NCI-H446 treated with DMSO at 0.1 percent for 48 hours (cell line): ENCODE data around the gene RYR2.

Experiments used
- DNase-seq: peaks from one replicate; lab custom pipeline; 2025; lab: John Stamatoyannopoulos, UW

The RYR2 gene

DNA sequence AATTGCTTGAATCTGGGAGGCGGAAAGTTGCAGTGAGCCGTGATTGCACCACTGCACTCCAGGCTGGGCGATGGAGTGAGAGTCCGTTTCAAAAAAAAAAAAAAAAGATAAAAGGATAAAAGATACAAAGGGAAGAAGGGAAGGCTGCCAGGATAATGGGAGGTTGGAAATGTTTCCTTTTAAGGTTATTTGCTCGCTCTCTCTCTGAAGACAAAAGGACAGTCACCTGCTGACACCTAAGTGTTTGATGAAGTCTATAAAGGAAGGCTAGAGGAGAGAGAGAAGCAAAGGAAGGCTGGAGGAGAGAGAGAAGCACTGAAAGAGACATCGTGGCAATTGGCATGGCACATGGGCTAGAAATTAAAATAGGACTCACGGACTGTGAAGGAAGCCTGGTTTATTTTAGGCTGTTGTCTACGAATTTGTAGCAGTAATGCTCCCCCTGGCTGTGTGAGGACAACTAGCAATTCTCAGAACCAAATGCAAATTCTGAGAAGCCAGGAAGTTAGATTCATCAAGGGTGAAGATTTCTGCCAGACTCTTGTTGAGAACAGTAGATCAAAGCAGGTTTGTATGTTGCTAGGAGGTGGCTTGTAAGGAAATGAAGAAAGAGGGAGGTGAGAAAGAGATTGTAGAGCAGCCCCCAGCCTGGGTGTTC is 694.5 kb downstream of the RYR2 start:
- no peak for DNase-seq

DNA sequence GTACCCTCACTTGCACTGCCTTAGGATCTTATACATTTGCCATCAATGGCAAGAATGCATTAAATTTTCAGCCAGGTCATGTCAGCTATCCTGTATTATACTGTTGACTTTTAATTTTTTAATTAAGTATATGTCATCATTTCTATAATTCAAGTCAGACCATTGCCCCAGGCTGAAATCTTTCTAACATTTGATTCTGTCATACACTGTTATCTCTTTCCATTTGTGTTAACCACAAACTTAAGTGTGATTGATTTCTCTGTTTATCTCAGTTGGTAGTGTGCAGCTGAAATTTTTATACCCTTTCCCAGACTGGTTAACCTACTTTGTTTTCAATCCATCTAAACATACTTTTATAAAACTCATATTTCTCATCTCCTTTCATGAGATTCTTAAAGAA is 695.5 kb downstream of the RYR2 start:
- no peak for DNase-seq

DNA sequence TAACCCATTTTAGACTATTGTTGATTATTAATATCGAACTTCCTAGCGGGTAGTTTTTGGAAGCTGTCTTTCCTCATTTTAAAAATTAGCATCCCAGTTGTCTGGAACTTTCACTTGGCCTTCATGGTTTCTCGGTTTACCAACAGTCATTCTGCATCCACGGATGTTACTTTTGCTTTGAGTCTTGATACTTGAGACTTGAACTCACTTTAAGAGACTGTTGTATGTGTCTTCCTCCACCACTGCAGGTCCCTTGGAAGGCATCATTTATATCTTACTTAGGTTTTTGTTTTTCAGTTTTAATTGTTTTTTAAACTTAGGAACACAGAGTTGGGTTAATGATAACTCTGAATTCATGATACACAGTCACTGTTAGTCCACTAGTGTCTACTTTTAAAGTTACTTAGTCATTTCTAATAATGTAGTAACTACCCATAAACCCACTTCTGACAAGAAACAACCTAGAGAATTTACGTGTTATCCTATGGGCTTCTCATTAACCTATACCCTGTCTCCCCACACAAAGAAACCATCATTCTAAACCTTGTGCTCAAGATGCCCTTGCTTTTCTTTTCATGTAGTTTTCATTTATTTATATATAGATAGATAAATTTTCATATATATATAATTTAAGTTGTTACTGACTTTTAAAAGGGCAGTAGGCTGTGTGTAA is 696.1 kb downstream of the RYR2 start:
- DNase-seq, result no peak

DNA sequence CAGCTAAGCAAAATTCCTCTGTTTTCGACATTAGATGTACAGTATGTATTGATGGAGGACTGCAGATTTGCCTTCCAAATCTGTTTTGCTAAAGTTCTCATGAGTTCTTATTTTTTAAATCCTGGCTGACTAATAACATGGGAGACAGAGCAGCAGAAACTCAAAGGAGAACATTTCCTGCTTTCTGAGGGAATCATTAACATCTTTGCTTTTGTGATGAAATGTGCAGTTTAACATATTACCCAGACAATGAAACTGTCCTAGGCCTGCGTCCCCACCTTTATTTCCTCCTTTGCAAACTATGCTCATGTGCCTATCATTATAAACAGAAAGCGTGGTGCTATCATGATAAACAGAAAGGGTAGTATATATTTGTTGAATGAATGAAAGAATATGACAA is 698.9 kb downstream of the RYR2 start:
- no peak for DNase-seq

DNA sequence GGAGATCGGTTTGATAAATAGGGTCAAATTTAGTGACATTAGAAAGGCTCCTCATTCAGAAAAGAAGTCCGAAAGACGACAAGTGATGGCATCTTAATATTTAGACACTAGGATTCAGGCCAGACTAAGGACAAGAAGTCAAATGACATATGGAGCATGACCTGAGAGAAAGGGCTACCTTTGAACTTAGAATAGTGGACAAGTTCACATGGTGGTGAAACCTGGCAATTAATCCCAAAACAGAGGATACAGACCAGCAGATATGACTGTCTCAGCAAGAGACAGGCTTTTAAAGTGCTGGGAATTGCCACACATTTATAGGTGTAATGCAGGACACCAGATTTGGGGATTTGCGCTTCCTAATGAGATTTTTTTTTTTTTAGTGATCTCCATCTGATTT is 703.6 kb downstream of the RYR2 start:
- no peak for DNase-seq

DNA sequence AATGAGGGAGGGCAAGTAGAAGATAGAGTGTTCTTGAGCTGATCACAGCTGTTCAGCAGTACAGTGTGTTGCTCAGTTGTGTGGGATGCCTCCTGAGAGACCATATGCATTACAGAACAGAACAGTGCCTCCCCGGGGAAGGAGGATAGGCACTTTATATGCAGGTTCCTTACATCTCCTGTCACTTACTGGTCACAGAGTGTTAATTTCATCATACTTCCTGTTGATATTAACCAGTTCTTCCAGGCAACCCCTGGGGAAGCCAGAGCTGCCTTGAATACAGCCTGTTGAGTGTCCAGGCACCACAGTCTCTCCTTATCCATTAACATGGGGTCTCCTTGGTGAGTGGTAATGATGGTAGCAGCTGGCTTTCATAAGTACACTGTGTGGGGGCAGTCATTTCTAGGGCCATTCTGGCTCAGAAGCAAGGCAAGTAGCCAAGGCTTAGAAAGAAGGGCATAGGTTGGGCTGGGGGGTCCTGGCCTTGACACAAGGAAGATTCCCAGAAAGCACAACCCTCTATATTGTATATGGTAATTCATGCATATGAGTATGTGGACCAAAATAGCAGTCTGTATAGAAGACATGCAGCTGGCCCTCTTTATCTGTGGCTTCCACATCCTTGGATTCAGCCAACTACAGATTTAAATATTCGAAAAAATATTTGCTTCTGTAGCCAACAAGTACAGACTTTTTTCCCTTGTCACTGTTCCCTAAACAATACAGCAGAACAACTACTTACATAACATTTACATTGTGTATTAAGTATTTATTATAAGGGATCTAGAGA is 706.4 kb downstream of the RYR2 start:
- DNase-seq, result no peak

DNA sequence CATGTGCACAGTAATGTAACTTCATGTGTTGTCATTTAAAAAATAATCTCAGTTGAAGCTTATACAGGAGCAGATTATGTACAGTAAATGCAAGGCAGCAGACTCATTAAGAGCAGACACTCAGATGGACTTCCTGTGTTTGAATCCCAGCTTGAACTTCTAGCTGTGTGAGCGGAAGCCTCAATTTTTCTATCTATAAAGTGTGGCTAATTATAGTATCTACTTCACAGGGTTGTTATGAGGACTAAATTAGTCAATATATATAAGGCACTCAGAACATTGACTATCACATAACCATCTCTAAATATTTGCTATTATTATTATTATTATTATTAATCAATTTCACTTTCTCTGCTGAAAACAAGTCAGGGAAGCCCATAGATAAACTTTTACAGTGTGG is 707.1 kb downstream of the RYR2 start:
- DNase-seq, result no peak

DNA sequence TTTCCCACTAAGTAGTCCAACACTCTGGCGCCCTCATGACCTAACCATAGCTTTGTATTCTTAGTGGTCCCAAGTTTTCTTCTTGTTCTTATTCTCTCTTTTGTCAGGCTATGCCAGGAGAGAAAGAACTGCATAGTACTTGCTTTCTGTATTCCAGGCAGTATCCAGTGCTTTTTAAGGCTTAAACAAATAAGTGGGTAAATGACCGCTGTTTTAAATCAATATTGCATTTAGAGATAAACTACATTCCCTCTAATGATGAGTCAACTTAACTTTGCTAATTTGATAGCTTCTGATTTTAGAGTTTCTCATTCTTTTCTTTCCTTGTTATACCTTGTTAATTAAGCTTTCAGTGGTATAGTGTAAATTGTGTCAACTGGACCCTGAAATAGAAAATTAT is 709.1 kb downstream of the RYR2 start:
- no peak for DNase-seq

DNA sequence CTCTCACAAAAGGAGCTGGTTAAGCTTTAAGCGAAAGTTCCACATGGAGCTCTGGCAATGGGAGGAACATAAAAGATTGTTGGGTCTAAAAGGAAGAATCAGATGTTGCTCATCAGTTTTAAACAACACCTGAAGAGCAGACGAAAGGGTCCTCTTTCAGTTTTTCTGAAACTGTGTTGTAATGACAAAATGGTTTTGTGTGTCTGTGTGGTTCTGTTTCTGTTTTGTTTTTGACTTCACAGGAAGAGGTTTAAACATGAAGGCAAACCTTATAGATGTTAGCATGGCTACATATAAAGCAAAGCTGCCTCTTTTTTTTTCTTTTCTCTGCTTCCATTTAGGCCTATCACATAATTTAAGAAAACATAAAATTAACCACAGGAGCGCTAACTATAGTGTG is 712.6 kb downstream of the RYR2 start:
- no peak for DNase-seq

DNA sequence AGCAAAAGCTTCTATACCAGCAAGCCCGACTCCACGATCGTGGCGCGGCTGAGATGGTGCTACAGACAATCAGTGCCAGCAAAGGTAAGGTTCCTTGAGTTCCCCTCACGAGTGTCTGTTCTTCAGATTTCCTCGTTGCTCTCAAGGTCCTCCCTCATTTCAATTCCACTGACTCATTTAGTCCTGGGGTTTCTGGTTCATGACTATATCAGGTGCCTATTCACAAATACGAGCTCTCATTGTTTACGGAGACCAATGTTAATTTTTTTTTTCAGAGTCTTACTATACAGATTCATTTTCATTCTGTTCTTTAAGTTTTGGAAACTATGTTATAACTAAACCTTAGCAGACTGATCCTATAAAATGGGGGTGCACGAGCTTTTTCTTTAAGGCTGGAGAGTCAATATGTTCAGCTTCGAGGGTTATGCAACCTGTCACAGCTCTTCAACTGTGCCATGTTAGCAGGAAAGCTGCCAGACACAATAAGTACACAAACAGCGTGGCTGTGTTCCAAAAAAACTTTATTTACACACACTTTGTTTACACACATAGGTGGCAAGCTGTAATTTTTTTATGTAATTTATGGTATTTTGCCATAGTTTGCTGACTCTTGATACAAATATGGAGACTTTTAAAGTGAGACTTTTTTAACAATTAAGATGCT is 714.5 kb downstream of the RYR2 start:
- no peak for DNase-seq

DNA sequence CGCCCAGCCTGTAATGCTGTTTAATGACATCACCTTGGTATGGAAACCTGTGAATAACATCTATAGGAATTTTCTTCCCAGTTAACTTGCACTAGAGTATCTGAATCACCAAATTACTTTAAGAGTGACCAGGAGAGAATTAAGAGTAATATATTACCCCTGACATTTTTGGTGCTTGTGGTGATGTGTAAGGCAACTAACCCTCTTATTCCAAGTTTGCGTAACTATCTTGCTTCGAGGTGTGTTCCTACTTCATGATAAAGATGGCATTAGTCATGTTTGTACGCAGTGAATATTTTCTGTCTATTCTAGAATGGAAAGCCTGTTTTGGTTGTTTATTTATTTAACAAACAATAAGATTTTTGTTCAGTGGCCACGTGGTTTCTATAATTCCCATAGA is 717.4 kb downstream of the RYR2 start:
- DNase-seq, result no peak

DNA sequence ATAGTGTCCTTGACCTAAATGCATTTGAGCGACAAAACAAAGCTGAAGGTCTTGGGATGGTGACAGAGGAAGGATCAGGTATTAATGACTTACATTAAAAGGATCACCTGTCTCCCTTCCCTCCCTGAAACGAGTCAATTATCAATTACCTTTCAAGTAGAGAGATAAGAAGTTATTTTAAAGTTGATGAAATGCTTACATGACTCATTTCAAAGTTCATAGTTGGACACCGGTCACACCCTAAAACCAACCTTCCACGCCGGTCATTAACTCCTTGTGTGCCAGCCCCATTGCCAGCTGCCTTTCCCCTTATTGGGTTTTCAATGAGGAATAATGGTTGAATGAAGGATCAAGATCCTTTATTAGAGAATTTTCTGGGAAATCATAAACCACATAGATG is 719.0 kb downstream of the RYR2 start:
- no peak for DNase-seq

DNA sequence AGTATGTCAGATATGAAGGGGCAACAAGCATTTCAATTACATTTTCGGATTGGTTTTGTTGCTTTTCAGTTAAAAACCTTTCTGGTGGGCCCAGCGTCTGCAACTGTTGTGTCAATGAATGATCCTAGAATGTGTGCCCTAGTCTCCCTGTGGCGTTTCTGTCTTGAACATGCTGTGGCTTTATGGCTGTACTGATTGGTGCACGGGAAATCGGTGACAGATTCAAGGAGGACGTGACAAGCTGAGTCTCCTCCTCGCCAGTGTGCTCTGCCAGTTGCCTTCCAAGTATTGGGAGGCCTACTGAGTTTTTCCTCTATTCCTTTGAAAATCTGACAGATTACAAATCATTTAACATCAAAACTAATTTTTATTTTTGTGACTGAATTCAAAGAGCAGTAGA is 721.2 kb downstream of the RYR2 start:
- no peak for DNase-seq

DNA sequence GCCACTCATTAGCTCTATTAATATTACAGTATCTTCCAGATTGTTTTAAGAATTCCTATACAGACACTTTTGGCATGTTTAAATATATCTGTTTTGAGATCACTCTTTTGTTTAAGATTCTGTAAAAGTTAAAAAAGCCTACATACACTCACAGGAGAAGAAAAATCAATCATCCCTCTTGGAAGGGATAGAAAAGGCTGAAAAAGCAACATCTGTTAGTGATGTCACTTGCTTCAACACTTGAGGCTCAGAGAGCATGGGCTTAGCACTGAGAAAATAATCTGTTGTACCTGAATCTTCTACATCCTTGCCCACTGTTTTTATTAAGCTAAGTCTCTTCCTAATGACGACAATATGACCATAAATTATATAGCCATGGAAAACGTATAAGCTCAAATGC is 721.8 kb downstream of the RYR2 start:
- no peak for DNase-seq

DNA sequence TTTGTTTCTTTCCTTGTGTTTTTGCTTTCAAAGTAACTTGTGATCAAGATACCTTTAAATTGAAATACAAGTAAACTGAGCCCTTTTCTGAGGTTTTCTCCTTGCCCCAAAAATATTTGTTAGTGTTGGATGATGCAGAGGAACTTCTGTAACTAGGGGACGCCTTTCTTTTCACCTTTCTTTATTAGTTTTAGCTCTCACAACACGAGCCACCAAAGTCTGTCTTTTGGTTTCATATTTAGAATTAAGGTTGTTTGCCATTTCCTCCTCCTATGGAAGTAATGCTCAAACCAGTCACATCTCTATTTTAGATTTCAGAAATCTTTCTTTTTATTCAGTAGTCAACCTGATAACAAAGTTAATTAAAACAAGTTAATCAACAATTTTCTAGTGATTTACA is 727.9 kb downstream of the RYR2 start:
- no peak for DNase-seq

DNA sequence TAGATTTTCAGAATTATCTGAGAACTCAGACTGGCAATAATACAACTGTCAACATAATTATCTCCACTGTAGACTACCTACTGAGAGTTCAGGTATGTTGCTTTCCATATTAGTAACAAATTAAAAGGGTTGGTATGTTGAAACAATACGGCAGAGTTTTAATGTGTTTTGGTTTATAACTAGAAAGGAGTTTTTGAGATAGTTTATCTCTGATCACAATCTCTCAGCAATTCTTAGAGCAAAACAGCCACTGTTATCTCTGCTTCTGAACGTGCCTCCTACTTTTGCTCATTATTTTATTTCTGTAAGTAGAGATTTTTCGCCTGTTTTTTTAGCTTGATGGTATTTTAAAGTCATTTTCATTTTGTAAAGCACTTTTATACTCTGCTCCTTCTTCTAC is 730.0 kb downstream of the RYR2 start:
- no peak for DNase-seq

DNA sequence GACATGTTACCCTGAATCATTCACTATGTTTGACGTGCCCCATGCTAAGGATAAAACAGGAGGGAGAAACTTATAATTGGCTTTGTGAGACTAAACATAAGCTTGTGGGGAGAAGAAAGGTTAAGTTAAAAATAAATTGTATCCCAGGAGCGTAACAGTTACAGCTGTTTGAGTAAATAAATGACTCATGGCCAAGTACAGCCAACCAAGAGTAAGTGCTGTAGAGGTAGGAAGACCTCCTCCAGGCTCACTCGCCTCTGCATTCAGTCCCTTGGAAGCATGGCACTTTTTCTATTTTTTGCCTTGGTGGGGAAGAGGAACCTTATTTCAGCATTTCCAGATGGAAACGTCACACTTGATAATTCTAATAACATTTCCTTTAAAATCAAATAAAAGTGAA is 732.3 kb downstream of the RYR2 start:
- no peak for DNase-seq

DNA sequence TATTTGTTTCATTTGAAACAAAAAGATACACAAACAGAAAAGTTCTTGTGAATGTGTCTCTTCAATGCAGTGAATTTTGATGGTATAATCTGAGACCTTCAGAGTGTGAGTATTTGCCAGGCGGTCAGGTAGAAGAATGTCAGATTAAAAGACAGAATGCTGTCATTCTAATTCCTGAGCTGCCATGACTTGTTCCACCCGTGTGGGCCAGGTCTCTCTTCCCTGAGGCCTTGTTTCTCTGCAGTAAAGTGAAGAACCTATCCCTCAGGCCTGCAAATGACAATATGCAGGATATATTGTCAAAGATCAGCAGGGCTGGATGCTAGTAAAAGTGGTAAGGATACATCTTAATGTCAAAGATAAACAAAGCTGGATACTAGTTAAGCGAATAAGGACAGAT is 737.4 kb downstream of the RYR2 start:
- no peak for DNase-seq

DNA sequence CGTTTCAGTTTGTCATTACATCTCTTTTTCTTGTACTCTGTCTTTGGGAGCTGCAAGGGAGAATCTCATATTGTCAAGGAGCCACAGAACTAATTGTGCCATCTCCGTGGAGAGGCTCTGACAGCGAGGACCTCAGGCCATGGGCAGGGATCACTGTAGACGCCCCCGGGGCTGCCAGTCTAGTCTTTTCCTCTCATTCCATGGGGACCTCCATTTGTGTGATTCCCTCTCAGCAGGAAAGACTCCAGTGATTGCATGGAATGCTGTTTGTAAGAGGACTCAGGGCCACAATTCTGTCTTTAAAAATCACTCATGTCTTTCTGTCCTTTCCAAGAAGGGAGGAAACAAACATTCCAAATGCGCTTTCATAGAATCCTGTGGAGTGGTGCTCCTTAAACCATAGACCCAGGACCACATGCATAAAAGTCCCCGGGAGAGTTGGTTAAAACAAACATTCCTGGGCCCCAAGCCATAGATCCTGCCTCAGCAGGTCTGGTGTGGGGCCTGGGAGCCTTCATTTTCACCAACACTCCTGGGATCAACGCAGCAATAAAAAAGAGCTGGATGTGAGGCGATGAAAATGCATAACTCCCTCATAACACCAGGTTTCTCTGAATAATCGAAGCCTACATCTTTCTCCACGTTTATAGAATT is 744.2 kb downstream of the RYR2 start:
- no peak for DNase-seq

DNA sequence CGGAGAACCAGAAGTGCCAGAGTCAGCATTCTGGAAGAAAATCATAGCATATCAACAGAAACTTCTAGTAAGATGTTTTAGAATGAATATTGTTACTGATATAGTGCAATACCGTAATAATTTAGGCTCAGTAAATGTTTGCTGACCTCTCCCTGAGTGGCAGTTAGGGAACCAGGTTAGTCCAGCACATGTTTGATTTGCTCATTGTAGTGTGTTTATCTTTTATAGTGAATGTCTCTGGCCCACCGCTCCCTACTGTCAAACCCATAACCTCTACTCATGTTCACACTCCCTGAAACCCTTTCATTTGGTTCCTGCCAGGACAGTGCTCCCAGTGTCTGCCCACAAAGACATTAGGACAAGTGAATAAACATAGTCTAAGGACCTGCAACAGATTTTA is 746.1 kb downstream of the RYR2 start:
- no peak for DNase-seq

DNA sequence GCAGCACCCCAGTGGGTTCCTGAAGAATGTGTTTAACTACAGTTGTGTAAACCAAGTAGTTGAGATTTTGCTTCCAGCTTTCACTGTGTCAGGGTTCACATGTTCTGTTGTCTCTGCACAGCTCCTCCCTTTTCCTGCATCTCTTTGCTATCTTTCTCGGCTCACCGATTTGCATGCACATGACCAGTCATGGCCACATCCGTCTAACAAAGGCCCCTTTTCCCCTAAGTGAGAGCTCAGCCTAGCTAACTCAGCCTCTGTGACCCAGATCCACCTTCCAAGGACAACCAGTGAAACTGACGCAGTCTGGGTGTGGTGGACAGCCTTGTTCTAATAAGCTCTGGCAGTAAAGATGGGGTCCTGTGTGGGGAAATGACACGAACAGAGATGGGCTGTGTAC is 747.6 kb downstream of the RYR2 start:
- no peak for DNase-seq

DNA sequence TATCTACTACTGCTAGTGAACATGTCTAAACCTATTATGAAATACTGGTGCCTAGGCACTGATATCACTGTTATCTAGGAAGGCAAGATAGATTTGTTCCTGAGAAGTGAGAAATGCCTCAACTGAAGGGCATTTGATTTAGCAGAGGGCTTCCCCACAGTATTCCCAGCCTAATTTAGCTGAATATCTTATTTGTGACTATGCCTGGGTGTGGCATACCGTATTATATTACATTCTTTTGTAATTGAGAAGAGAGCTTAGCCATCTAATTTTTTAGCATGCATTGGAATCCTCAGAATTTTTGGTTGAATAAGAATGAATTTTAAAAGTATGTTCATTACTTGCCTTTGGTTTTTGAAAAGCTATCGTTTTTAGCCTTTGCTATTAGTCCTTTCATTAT is 749.6 kb downstream of the RYR2 start:
- DNase-seq, result no peak
